Panc1 (cell line): ENCODE measurements around the gene RNU11. TPM values are rescaled to one million over a fixed set of nuclear protein-coding genes. Genes with fewer than 3 reads are reported as not detected.
A peak's percentile ranks its signal among the peaks of the same experiment; 100 is the strongest.
"Not testable (repeated sequence)": the region's sequence is repeated elsewhere in the genome, so short reads cannot be mapped to it uniquely, and the experiment has no call there.

Experiments used
- ATAC-seq: fragments of 200-7000 bp; cut with Tn5 transposase; 2 replicates; pipeline ENCODE4 v1.9.1; 2020; ENCODE audit warnings: mild to moderate bottlenecking, moderate library complexity
- BruUV-seq: library from RNA; stranded (reverse); fragments of 400-500 nt; replicated peaks from 2 replicates; lab custom pipeline; 2021; lab: Mats Ljungman, UMichigan
- CTCF ChIA-PET: fragments of 300-600 bp; sonication (Branson Sonifier 250); formaldehyde crosslinking; loops from one replicate; lab custom pipeline; 2022; ENCODE audit warnings: antibody characterized with exemption; lab: Charles Lee
- POLR2A ChIA-PET: fragments of 300-600 bp; sonication (Branson Sonifier 250); formaldehyde crosslinking; loops from one replicate; lab custom pipeline; 2022; ENCODE audit warnings: antibody characterized with exemption; lab: Charles Lee
- DNase-seq: peaks from one replicate; pipeline ENCODE4 v3.0.0-alpha.2; 2010; ENCODE audit warnings: low read depth, low spot score
- H3K27ac ChIP-seq: 2 replicates; pipeline ENCODE4 v1.5.1; 2011; ENCODE audit warnings: mild to moderate bottlenecking, low read length, inconsistent platforms
- H3K27me3 ChIP-seq: fragments of 200-500 bp; sonication (Bioruptor generic); 2 replicates; pipeline ENCODE4 v1.6.0; 2014; ENCODE audit warnings: low read length, inconsistent platforms; ENCODE audit not compliant: control insufficient read depth, insufficient read depth
- H3K36me3 ChIP-seq: fragments of 200-500 bp; sonication (Bioruptor generic); 2 replicates; pipeline ENCODE4 v1.5.1; 2014; ENCODE audit warnings: inconsistent platforms, mild to moderate bottlenecking, low read length, moderate library complexity; ENCODE audit not compliant: control insufficient read depth, insufficient read depth
- H3K4me1 ChIP-seq: 2 replicates; pipeline ENCODE4 v1.5.1; 2011; ENCODE audit warnings: inconsistent platforms, mild to moderate bottlenecking, low read length, moderate library complexity; ENCODE audit not compliant: control insufficient read depth, insufficient read depth
- H3K4me3 ChIP-seq, 2 experiments: 2 replicates each; pipeline ENCODE4 v1.5.1; 2011 to 2012; ENCODE audit warnings: low read depth in 2 of 2, low read length in 2 of 2, mild to moderate bottlenecking in 2 of 2, inconsistent platforms in 1 of 2, moderate library complexity in 1 of 2
- H3K9me3 ChIP-seq: fragments of 200-500 bp; sonication (Bioruptor generic); 2 replicates; pipeline ENCODE4 v1.5.1; 2014; ENCODE audit warnings: low read depth, mild to moderate bottlenecking, inconsistent platforms, low read length, moderate library complexity; ENCODE audit not compliant: control insufficient read depth, insufficient read depth
- CTCF ChIP-seq: fragments of 450-650 bp; IDR thresholded peaks from 2 replicates; pipeline ENCODE4 v1.5.1; 2017; ENCODE audit warnings: mild to moderate bottlenecking
- POLR2AphosphoS5 ChIP-seq: IDR thresholded peaks from 2 replicates; pipeline ENCODE4 v1.6.1; 2012; ENCODE audit warnings: mild to moderate bottlenecking, low read depth, low read length, moderate library complexity
- REST ChIP-seq, 2 experiments: IDR thresholded peaks; 2 replicates each; pipeline ENCODE4 v1.6.1; 2011 to 2012; ENCODE audit warnings: low read depth in 2 of 2, control low read depth in 1 of 2, low read length in 1 of 2, mild to moderate bottlenecking in 1 of 2, moderate library complexity in 1 of 2; ENCODE audit not compliant: insufficient read depth in 1 of 2
- SIN3A ChIP-seq: IDR thresholded peaks from 2 replicates; pipeline ENCODE4 v1.6.1; 2012; ENCODE audit warnings: low read depth, mild to moderate bottlenecking, low read length, moderate library complexity, borderline replicate concordance; ENCODE audit not compliant: insufficient read depth
- TCF7L2 ChIP-seq: IDR thresholded peaks from 2 replicates; pipeline ENCODE4 v1.6.1; 2011; ENCODE audit warnings: mild to moderate bottlenecking, low read depth, low read length, inconsistent platforms
- in situ Hi-C: cut with HindIII; loops from 2 replicates; pipeline ENCODE4 v1.10.0; 2016; ENCODE audit warnings: low sequenced_read_pairs, low pct_unique_long_range_greater_than_20kb
- intact Hi-C: fragments of 100-400 bp; cut with micrococcal nuclease; formaldehyde crosslinking; loops from one replicate; pipeline ENCODE4 v1.10.0; 2022; ENCODE audit not compliant: unreplicated experiment
- total RNA-seq: library from RNA; stranded (reverse); gene quantifications from one replicate; pipeline ENCODE4 v1.2.1, GENCODE V29; 2021; ENCODE audit not compliant: unreplicated experiment

RNU11 gene
- total RNA-seq, 1 experiment from 2014 or later: not detected

- intact Hi-C loops: no loop called here
- no peaks in the 10 kb centered on the region for H3K9me3 ChIP-seq
- BruUV-seq: no TSS peak
- peak overlapping the region; percentile 74 to 95 for H3K4me3 ChIP-seq
- H3K27me3 ChIP-seq: no peaks in the 10 kb centered on the region
- peaks cover 2% of the 10 kb centered on the region; the same call in 1 of the 2 replicates for H3K36me3 ChIP-seq
- ATAC-seq: peak; percentile 93
- no peak for DNase-seq
- ChIA-PET POLR2A (interaction anchor here (1.5 to 1.6 kb wide), 2 partner anchors 20 to 26 kb away, joined by 12 read pairs; partner anchors contain the start of genes RNU11 and TAF12), CTCF (interaction anchor here (0.6 to 1.2 kb wide), 3 partner anchors 9 to 68 kb away, joined by 3 to 15 read pairs (median 10); partner anchors contain the start of gene YTHDF2)
- in situ Hi-C loops: no loop called here
- TF ChIP-seq CTCF (no peak), SIN3A (no peak), REST (IDR thresholded peaks at IDR 0.05; ENCODE audit: insufficient read depth in 1 of 2, low read depth in 2 of 2, low read length in 1 of 2) (no peak), POLR2AphosphoS5 (no peak), TCF7L2 (no peak)
- peaks cover 13% of the 10 kb centered on the region for H3K4me1 ChIP-seq
- peak overlapping the region; percentile 97 for H3K27ac ChIP-seq
These were observed 20.7 kb downstream of the RNU11 start for GRCh38 chr1:28668956-28669723.

- Histone ChIP-seq H3K36me3 (peaks cover 2% of the 10 kb centered on the region; the same call in 1 of the 2 replicates), H3K9me3 (no peaks in the 10 kb centered on the region), H3K4me1 (peaks cover 13% of the 10 kb centered on the region), H3K27me3 (no peaks in the 10 kb centered on the region), H3K4me3 (no peak overlapping the region), H3K27ac (no peak overlapping the region)
- no TSS peak for BruUV-seq
- in situ Hi-C loops (no loop called here), intact Hi-C loops (no loop called here)
- POLR2A ChIA-PET: interaction anchor here (0.6 kb wide), 1 partner anchor 26 kb away, joined by 3 read pairs; no protein-coding TSS in a partner anchor
- ATAC-seq: no peak
- TF ChIP-seq CTCF (no peak), REST (IDR thresholded peaks at IDR 0.05; ENCODE audit: insufficient read depth in 1 of 2, low read depth in 2 of 2, low read length in 1 of 2) (no peak), TCF7L2 (no peak), POLR2AphosphoS5 (no peak), SIN3A (no peak)
- CTCF ChIA-PET: interaction anchor here (0.6 kb wide), 1 partner anchor 40 kb away, joined by 3 read pairs; no protein-coding TSS in a partner anchor
- no peak for DNase-seq
These were observed 22.9 kb downstream of the RNU11 start for GRCh38 chr1:28671254-28671780.

- BruUV-seq, H3K4me1 ChIP-seq, H3K27me3 ChIP-seq, POLR2A ChIA-PET, in situ Hi-C loops, H3K4me3 ChIP-seq, ATAC-seq, intact Hi-C loops, DNase-seq, H3K9me3 ChIP-seq, CTCF ChIA-PET, H3K36me3 ChIP-seq, H3K27ac ChIP-seq: not testable (repeated sequence)
These were observed 24.6 kb downstream of the RNU11 start for GRCh38 chr1:28672971-28673370.
